Activated T-helper 17 cell treated with anti-CD3 and anti-CD28 coated beads, Interleukin-2, amount 50 U/mL, for 72 hours (primary cell): ENCODE data around the gene METRNL. TPM values are rescaled to one million over a fixed set of nuclear protein-coding genes. Genes with fewer than 3 reads are reported as not detected.
"Not testable (repeated sequence)": the region's sequence is repeated elsewhere in the genome, so short reads cannot be mapped to it uniquely, and the experiment has no call there.

ENCODE experiments used
- ATAC-seq: fragments of 150-1000 bp; cut with Tn5 transposase; replicated peaks from 2 replicates; pipeline ENCODE4 v1.10.0; 2021; ENCODE audit warnings: mild to moderate bottlenecking, moderate library complexity
- H3K27ac Mint-ChIP-seq: one replicate; pipeline ENCODE4 v1.8.0; 2022; ENCODE audit warnings: mixed read lengths
- H3K27me3 Mint-ChIP-seq: one replicate; pipeline ENCODE4 v1.8.0; 2022; ENCODE audit warnings: mixed read lengths
- H3K36me3 Mint-ChIP-seq: one replicate; pipeline ENCODE4 v1.8.0; 2022; ENCODE audit warnings: low read depth, mild to moderate bottlenecking, mixed read lengths
- H3K4me1 Mint-ChIP-seq: one replicate; pipeline ENCODE4 v1.8.0; 2022; ENCODE audit warnings: mixed read lengths
- H3K4me3 Mint-ChIP-seq: one replicate; pipeline ENCODE4 v1.8.0; 2022; ENCODE audit warnings: mild to moderate bottlenecking, mixed read lengths
- H3K9me3 Mint-ChIP-seq: one replicate; pipeline ENCODE4 v1.8.0; 2022; ENCODE audit warnings: mixed read lengths
- total RNA-seq, 2 donors: library from RNA; stranded (reverse); gene quantifications; one replicate each; pipeline ENCODE4 v1.2.3, GENCODE V29; 2022

METRNL gene
- total RNA-seq, 2 donors from 2014 or later = 21.9 to 43.4 TPM

GRCh38 chr17:83044479-83044878, 34.9 kb upstream of the METRNL start:
- peaks cover 19% of the 10 kb centered on the region for H3K9me3 Mint-ChIP-seq
- H3K4me1 Mint-ChIP-seq = peaks cover 41% of the 10 kb centered on the region
- H3K36me3 Mint-ChIP-seq = peaks cover 83% of the 10 kb centered on the region

GRCh38 chr17:83046448-83047181, 32.8 kb upstream of the METRNL start:
- peak overlapping the region; percentile 23 for H3K27ac Mint-ChIP-seq
- ATAC-seq = no peak
- peaks cover 61% of the 10 kb centered on the region for H3K36me3 Mint-ChIP-seq
- H3K27me3 Mint-ChIP-seq = no peaks in the 10 kb centered on the region
- H3K4me1 Mint-ChIP-seq = peaks cover 45% of the 10 kb centered on the region
- peak overlapping the region; percentile 95 for H3K4me3 Mint-ChIP-seq
- H3K9me3 Mint-ChIP-seq = peaks cover 11% of the 10 kb centered on the region

More at GRCh38 chr17:83044479-83044878, 34.9 kb upstream of the METRNL start:
- H3K27me3 Mint-ChIP-seq, H3K27ac Mint-ChIP-seq, ATAC-seq: not testable (repeated sequence)
- peak overlapping the region; percentile 3 for H3K4me3 Mint-ChIP-seq

GRCh38 chr17:83047182-83047478, 32.3 kb upstream of the METRNL start:
- Mint-ChIP-seq H3K27me3 (no peaks in the 10 kb centered on the region), H3K27ac (peak overlapping the region; percentile 23), H3K9me3 (peaks cover 9% of the 10 kb centered on the region), H3K36me3 (peaks cover 56% of the 10 kb centered on the region), H3K4me3 (peak overlapping the region; percentile 95), H3K4me1 (peaks cover 43% of the 10 kb centered on the region)
- no peak for ATAC-seq

- Mint-ChIP-seq H3K36me3 (peaks cover 48% of the 10 kb centered on the region), H3K4me3 (peak overlapping the region; percentile 95), H3K27ac (peak overlapping the region; percentile 95), H3K4me1 (peaks cover 35% of the 10 kb centered on the region)
- H3K9me3 Mint-ChIP-seq, H3K27me3 Mint-ChIP-seq, ATAC-seq: not testable (repeated sequence)
These were observed 31.5 kb upstream of the METRNL start for GRCh38 chr17:83047818-83048475.

- peak overlapping the region; percentile 95 for H3K4me3 Mint-ChIP-seq
These were observed 28.6 kb upstream of the METRNL start for GRCh38 chr17:83050651-83051395.

GRCh38 chr17:83051396-83052240, 27.8 kb upstream of the METRNL start:
- peak overlapping the region; percentile 95 for H3K4me3 Mint-ChIP-seq
- H3K27me3 Mint-ChIP-seq = no peaks in the 10 kb centered on the region
- peaks cover 3% of the 10 kb centered on the region for H3K9me3 Mint-ChIP-seq
- ATAC-seq = peak; percentile 94
- H3K4me1 Mint-ChIP-seq = peaks cover 22% of the 10 kb centered on the region
- H3K36me3 Mint-ChIP-seq = peaks cover 19% of the 10 kb centered on the region
- no peak overlapping the region for H3K27ac Mint-ChIP-seq

More at GRCh38 chr17:83050651-83051395, 28.6 kb upstream of the METRNL start:
- Mint-ChIP-seq H3K27ac (peak overlapping the region; percentile 94), H3K4me1 (peaks cover 25% of the 10 kb centered on the region), H3K36me3 (peaks cover 24% of the 10 kb centered on the region), H3K9me3 (peaks cover 4% of the 10 kb centered on the region), H3K27me3 (no peaks in the 10 kb centered on the region)
- ATAC-seq = no peak

GRCh38 chr17:83052241-83052564, 27.2 kb upstream of the METRNL start:
- ATAC-seq = no peak
- H3K27me3 Mint-ChIP-seq = no peaks in the 10 kb centered on the region

GRCh38 chr17:83053021-83053681, 26.3 kb upstream of the METRNL start:
- H3K9me3 Mint-ChIP-seq = no peaks in the 10 kb centered on the region
- H3K27ac Mint-ChIP-seq = no peak overlapping the region
- no peaks in the 10 kb centered on the region for H3K27me3 Mint-ChIP-seq

More at GRCh38 chr17:83052241-83052564, 27.2 kb upstream of the METRNL start:
- peaks cover 13% of the 10 kb centered on the region for H3K36me3 Mint-ChIP-seq
- H3K4me3 Mint-ChIP-seq = peak overlapping the region; percentile 95
- no peak overlapping the region for H3K27ac Mint-ChIP-seq
- H3K9me3 Mint-ChIP-seq = no peaks in the 10 kb centered on the region
- H3K4me1 Mint-ChIP-seq = peaks cover 19% of the 10 kb centered on the region

GRCh38 chr17:83053739-83054451, 25.5 kb upstream of the METRNL start:
- Mint-ChIP-seq H3K4me3 (peak overlapping the region; percentile 59), H3K4me1 (peaks cover 10% of the 10 kb centered on the region), H3K27me3 (no peaks in the 10 kb centered on the region), H3K27ac (peak overlapping the region; percentile 89), H3K9me3 (no peaks in the 10 kb centered on the region), H3K36me3 (no peaks in the 10 kb centered on the region)
- no peak for ATAC-seq

More at GRCh38 chr17:83053021-83053681, 26.3 kb upstream of the METRNL start:
- ATAC-seq = no peak
- Mint-ChIP-seq H3K36me3 (peaks cover 5% of the 10 kb centered on the region), H3K4me1 (peaks cover 15% of the 10 kb centered on the region), H3K4me3 (peak overlapping the region; percentile 59)

GRCh38 chr17:83054518-83055125, 24.8 kb upstream of the METRNL start:
- no peaks in the 10 kb centered on the region for H3K36me3 Mint-ChIP-seq
- no peaks in the 10 kb centered on the region for H3K27me3 Mint-ChIP-seq
- no peak for ATAC-seq

GRCh38 chr17:83055176-83055575, 24.2 kb upstream of the METRNL start:
- H3K27ac Mint-ChIP-seq, ATAC-seq, H3K4me3 Mint-ChIP-seq, H3K9me3 Mint-ChIP-seq, H3K27me3 Mint-ChIP-seq, H3K36me3 Mint-ChIP-seq, H3K4me1 Mint-ChIP-seq: not testable (repeated sequence)

More at GRCh38 chr17:83054518-83055125, 24.8 kb upstream of the METRNL start:
- Mint-ChIP-seq H3K27ac (peak overlapping the region; percentile 89), H3K9me3 (no peaks in the 10 kb centered on the region), H3K4me1 (peaks cover 10% of the 10 kb centered on the region), H3K4me3 (no peak overlapping the region)

GRCh38 chr17:83055911-83056582, 23.4 kb upstream of the METRNL start:
- Mint-ChIP-seq H3K27ac (no peak overlapping the region), H3K27me3 (no peaks in the 10 kb centered on the region), H3K4me3 (no peak overlapping the region), H3K9me3 (no peaks in the 10 kb centered on the region), H3K4me1 (peaks cover 4% of the 10 kb centered on the region), H3K36me3 (no peaks in the 10 kb centered on the region)
- no peak for ATAC-seq
